CD1c-positive myeloid dendritic cell (primary cell): ENCODE results near the gene MYO16.
"Not testable (repeated sequence)": the region's sequence is repeated elsewhere in the genome, so short reads cannot be mapped to it uniquely, and the experiment has no call there.

Experiments
- DNase-seq: peaks from one replicate; pipeline ENCODE4 v3.0.0-alpha.2; 2016; ENCODE audit errors: extremely low spot score

The MYO16 gene

DNA sequence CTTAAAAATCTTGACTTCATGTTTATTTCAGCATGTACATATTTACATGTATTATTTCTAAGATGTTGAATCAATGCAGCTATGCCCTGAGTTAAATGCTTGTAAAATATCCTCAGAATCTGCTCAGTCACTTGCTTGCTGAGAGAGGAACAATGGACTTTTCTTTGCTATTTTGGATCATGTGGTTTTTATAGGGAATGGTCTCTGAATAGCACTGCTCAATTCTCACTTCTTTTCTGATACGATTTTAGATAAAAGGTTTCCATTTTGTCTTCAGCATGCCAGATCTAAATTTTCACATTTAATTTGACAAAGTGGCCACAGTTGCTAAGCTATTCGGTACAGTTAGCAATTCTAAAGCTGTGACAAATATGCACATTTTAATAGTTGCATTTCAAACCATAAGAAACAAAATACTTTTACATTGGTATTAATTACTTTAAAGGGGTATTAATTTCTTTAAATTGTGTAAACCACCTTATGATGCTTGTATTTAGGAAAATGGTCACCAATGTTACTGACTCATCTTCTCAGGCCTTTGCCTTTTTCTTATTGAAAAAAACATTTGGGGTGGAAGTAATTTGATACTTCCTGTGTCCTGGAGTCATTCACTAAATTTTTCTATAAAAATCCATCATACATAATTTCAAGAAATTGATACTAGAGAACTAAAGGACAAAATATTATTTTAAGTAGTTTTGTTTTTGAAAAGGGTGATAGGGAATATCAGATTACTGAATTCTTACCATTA, 113.5 kb downstream of the MYO16 start:
- no peak for DNase-seq

DNA sequence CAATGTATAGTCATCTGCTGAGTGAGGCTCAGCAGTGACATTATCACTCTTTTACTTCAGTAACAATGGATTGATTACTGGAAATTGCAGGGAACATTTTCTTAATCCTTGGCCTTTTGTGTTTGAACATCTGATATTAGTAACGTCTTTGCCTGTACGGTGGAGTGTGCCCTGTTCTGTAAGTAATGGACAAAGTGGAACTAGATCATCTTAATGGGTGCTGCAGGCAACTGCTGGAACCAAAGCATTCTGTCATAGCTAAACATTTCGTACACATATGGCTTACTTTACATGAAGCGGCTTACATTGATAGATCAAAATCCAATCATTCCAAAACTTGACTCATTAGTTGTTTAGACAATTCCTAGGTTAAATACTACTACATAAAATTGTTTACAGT, 114.1 kb downstream of the MYO16 start:
- no peak for DNase-seq

DNA sequence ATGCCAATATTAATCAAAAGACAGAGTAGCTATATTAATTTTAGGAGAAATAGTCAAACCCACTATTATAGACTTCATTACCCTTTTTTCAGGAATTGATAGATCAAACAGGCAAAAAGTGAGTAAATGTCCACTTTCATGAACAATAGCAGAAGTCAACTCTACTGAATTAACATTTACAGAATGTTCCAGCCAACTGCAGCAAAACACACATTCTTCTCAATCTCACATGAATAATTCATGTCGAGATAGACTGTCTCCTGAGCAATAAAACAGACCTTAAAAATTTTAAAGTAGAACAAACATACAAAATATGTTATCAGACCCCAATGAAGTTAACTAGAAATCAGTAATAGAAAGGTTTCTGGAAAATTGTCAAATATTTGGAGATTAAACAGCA, 118.4 kb downstream of the MYO16 start:
- no peak for DNase-seq

DNA sequence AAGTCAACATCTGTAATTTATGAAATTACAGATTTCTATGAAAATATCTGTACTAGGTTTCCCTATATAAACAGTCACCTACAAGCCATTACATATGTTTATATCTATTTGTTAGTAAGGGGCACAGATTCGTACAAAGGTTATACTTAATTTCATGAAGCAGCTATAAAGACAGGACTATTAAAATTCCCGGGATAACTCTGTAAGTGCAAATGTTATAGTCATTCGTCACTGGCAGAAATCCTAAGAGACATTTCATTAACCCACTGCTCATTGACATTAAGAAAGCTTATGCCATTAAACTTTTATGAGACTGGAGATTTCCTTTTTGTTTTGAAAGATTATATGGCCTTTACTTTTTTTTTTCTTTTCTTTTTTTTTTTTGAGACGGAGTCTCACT, 122.9 kb downstream of the MYO16 start:
- DNase-seq, result no peak

DNA sequence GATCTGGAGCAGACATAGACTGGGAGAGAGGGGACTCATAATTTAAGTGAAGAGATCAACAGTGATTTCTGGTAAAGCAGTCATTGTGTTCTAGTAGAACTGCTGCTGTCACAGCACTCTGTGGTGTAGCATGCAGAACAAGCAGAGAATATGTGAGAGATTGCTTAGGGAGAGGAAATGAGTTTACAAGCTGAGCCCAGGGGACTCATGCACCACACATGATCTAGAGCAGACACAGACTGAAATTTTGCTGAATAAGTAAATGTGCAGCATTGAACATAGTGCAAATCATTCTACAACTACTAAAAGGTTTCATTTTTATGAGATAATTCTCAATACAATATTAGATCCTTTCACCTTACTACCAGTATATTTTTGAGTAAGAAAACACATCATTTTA, 125.7 kb downstream of the MYO16 start:
- DNase-seq, result no peak

DNA sequence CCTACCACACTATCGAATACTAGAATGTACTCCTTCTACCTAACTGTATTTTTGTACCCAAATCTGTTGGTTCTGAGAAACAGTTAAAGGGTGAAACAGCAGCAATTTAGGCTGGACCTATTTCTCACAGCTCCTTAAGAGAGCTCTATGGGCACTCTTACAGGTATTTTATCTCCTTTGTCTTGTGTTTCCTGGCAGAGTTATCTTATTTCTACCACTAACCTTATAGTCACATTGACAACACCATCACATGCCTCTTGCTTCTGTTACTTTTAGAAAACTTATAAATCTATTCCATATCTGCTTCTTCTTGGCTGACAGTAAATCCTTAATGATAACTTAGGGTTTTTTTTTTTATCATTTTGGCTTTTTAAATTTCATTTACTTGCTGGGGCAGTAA, 130.7 kb downstream of the MYO16 start:
- no peak for DNase-seq

DNA sequence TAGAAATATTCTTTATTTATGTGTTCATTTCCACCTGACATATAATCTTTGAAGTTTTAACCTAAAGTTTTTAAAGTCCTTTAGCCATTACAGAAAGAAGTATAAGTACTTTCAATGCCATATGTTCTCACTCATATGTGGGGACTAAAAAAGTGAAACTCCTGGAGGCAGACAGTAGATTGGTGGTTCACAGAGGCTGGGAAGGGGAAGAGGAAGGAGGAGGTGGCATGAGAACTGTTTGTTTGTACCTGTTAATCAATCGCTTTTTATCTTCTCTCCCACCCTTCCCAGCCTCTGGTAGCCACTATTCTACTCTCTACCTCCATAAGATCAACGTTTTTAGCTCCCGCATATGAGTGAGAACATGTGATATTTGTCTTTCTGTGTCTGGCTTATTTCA, 131.1 kb downstream of the MYO16 start:
- DNase-seq, result no peak

DNA sequence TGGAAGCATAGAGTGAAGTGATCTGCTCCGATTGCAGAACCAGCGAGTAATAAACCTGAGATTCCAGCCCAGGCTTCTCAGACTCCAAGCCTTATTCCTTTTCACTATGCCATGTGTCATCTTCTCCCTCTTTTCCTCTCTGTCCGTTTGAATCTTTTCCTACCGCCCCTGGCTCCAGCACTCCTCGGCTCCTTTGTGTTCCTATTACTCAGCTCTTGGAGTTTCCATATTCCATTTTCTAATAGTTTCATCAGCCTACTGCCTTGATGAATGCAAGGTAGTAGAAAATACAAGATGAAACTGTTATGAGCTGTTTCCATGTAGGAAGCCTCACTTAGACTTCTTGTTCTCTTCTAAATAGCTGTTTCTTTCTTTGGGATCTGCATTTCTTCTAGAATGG, 138.6 kb downstream of the MYO16 start:
- no peak for DNase-seq

DNA sequence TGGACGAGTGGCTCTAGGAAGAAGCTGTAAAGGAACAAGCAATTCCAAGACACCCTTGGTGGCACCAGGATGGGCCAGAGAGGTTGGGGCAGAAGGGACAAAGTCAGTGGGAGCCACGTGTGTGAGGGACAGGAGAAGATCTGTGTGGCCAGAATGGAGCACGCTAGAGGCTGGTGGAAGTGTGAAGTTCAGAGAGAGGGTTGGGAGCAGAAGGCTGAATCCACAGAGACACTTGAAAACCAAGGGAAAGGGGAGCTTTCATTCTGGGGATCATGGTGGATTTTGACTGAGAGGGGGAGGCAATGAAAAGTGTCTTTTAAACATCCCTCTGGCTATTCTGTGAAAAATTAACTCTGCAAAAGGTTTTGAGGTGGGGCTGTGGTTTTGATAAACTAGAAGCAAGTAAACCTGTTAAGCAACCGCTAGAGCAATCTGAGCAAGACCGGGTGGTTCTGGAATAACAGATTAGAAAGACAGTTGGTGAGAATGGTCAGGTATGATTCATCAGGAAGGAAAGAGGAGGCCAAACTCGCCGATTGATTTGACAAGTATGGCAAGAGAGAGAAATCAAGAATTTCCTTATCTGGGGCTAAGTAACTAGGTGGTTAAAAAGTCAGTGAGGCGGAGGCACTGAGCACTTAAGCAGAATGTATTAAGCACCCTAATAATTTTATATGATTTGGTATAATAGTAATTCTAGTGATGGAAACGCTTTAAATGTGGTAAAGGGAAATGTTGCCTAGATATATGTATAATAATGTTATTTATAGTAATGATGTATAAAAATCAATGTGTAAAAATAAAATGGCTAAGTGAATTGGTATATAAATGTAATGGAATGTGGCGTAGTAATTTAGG, 140.0 kb downstream of the MYO16 start:
- DNase-seq, result no peak

DNA sequence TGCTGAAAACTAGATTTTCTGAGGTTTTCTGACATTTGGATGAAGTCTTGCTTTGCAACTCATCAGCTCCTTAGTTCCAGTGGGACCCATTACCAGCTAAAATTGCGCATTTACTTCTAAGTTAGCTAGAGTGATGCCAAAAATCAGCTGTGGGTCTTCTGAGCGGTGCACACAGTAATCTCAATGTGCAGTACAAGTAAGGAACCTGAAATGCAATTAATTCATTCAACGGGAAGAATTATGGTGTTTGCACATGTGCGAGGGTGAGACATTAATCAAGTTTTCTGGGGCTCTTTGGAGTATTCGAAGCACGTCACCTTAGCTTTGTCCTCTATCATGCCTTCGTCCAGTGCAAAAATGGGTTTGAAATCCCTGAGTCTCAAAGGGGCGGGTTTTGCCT, 146.2 kb downstream of the MYO16 start:
- no peak for DNase-seq

DNA sequence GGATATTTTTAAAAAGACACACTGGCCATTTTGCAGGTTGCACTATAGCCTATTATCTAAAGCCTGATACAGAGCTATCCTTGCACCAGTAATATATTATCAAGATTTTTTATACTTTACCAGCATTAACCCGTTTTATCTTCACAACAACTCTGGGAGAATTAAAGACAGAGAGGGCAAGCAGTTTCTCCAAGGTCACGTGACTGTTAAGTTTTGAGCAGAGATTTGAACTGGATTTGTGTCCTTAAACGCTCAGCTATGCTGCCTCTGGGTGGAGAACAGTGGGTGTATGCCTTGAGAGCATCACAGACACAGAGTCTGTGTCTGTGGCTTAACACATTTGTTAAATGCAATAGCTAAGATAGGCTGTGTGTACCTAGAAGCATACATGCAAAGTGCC, 147.2 kb downstream of the MYO16 start:
- DNase-seq, result no peak

DNA sequence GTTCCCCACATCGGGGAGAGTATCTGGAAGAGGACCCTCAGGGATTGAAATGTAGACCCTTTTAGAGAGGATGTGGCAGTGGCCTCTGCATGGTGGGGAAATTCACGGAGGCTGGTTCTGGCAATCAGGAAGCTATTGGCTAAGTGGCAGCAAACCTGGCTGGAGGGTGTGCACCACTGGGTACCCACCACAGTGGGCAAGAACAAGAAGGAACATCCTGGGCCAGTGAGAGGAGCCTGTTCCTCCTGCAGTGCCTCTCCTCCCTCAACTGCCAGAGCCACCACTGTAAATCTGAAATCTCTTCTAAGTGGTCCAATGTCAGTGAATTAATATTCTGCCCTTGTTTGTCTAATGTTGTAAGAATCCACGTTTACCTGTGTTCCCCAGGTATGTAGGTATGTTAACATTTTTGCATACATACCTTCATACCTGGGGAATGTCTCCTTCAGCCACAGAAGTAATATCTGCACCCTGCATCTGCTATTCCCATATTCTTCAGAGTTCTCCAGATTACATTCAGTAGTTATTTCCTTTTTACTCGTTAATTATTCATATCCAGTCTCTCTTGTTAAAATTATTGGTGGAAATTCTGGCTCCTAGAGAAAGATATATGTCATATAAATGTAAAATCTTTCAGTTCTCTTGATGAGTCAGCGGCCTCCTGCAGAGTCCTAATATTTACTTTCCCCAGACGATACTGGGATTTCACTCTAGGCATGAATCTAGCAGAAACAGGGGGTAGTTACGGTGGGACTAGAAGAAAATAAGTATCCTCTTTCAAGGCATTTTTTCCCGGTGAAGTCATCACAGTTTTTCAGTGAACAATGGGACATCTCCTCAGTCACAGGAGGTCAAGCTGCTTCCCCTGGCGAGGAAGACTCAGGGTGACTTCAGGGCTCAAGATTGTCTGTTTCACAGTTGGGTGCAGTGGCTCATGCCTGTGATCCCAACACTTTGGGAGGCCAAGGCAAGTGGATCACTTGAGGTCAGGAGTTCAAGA, 148.3 kb downstream of the MYO16 start:
- no peak for DNase-seq

DNA sequence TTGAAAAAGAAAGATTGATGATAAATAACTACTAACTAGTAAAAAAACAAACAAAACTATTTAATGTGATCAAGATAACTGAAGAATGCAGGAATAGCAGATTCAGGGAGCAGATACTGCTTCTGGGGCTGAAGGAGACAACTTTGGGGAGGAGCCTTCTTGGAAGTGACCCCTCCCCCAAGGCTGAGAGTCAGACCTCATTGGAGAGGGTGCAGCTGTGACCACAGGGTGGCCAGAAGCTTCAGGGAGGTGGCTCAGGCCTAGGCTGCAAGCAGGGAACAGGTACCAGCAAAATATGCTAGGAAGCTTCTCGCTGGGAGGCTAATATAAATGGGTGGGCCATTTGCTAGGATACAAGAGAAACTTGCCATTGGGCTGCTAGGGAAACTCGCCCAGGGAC, 149.9 kb downstream of the MYO16 start:
- no peak for DNase-seq

DNA sequence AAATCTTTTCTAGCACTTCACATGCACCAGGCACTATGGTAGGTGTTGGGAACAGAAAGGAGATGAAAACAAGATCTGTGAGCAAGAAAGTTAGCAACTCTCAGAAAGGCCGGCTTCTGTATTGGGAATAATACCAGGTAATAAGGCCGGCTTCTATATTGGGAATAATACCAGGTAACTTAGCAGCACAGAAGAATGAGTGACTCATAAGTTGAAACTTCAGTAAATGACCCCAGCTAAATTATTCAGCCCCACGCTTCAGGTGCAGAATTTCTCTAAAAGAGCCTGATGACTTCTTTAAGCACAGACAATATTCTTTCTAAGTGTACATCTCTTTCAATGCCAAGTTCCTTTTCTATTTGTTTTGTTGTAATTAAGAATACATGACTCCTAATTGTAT, 151.3 kb downstream of the MYO16 start:
- DNase-seq, result no peak

DNA sequence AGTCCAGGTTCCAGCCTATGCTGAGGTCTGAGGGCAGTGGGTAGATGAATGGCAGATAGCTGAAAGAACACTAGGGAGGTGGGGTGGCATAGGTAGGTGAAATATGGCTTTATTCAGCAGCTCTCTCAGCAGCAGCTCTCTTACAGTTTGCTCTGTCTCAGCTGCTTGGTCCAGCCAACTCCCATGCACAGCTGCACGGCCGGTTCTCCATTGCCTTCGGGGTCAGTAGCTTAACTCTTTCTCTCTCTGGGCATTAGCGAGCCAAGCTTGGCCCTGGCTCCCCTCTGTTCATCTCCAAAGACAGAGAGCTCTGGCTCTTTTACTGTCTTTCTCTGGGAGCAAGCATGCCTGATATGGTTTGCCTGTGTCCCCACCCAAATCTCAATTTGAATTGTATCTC, 151.9 kb downstream of the MYO16 start:
- no peak for DNase-seq

DNA sequence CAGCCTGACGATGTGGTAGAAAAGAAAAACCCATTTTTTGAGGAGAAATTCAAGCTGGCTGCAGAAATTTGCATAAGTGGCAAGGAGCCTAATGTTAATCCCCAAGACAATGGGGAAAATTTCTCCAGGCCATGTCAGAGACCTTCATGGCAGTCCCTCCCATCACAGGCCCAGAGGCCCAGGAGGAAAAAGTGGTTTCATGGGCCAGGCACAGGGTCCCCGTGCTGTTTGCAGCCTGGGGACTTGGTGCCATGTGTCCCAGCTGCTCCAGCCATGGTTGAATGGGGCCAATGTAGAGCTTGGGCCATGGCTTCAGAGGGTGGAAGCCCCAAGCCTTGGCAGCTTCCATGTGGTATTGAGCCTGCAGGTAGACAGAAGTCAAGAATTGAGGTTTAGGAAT, 153.1 kb downstream of the MYO16 start:
- DNase-seq, result not testable (repeated sequence)

DNA sequence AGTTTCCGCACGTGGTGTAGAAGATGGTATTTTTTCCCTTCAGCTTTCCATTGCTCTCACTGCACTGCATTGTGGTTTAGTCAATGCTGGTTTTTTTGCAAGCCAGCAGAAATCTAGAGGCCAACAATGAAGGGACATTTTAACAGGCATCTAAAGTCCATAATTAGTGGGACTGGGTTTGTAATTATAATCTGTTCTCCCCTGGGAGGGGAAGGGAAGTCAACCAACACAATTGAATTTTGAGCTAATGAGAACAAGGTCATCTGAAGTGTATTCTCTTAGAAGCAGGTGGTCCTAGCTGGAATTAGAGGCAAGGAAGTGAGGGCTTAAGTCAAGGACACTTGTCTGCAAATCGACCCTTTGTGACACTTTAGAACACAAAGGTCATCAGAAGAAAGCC, 156.4 kb downstream of the MYO16 start:
- DNase-seq, result no peak

DNA sequence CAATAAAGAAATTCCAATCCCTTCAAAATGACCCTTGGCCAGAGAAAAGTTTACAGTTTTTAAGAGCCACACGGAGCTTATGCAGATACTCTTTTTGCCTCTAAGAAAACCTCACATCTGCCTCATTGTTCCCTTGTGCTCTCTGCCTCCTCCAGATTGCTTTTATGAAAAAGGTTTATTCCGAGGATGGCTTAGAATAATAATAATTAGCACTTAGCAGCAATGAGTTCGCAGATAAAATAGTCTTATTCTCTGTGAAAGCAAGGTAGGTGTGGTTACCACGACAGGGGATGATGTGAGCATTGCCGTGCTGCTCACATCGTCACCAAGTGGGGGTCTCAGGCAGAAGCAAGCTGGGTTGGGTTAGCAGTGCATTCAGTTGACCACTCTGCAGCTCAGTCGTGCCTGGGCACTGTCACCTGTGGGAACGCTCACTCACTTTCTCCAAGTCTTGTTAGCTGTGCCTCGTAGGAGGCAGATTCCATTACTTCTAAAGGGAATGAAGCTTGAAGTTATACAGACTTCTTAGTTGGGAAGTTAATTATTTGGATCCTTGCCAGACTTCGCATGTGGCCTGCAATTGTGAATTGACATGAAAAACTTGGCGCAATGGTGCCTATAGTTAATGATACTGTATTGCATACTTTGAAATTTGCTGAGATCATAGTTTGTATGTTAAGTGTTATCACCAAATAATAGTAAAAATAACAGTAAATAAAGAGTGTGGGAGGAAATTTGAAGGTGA, 157.2 kb downstream of the MYO16 start:
- no peak for DNase-seq

DNA sequence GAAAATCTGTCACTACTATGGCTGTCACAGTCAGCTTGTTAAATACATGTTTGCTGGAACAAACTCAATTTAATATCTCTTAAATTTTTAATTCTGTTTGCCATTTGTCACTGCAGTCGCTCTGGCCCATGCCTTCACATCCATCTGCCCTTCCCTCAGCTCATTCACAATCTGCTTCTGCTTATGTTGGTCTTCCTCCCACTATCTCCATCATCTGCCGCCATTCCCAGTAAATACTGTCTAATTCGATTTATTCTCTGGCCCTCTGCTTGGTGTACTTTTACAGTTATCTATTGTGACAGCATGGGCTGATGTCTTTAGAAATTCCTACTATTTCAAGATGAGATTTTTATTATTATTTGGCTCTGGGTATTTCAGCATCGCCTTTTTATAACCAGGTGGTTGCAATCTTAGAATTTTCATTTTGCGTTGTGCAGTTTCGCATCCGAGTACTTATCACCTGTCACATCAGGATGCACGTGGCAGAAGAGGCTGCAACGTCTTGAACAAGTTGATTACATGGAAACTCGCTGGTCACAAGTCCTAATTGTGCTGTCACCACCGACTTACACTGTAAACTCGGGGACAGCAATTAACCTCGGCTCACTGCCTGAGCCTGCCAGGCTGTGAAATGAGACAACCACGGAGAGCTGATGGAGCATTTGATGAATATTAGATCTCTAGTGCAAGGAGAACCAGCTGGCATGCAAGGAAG, 158.4 kb downstream of the MYO16 start:
- no peak for DNase-seq

DNA sequence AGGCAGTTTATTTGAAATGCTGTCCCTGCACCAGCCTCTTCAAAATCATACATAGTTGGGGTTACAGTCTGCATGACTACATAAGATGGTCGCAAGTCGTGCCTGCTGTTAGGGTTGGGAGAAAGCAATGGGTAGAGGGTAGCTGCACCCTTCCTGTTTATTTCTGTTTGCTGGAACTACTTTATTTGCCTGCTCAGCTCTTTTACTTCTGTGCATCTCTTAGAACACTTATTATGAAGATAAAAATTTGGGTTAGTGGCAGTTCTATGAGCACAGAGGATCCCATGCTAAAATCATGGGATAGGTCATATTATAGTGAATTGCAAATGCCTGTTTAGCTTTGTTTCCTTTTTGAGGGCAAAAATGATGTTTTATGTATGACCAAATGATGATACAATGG, 160.1 kb downstream of the MYO16 start:
- DNase-seq, result no peak

DNA sequence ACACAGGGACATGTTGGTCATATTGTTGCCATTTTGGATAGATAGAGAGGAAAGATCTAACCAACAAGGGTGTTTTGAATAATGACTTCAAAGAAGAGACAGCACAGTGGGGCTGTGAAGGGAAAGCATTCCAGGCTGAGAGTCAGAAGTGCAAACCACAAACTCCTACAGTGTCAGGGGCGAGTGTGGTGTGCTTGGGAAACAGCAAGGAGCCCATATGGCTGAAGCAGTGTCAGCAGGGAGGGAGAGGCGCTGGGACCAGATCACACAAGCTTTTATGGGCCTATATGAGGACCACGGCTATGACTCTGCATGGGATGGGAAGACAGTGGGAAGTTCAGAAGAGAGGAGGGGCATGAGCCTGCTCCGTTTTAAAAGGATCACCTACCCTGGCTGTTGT, 166.4 kb downstream of the MYO16 start:
- no peak for DNase-seq
